HG02610 (cell line): Measurements from ENCODE around the gene VPS33A.
"Not testable (repeated sequence)": the region's sequence is repeated elsewhere in the genome, so short reads cannot be mapped to it uniquely, and the experiment has no call there.

Source experiments
- ATAC-seq: cut with Tn5 transposase; IDR thresholded peaks from one replicate; pipeline ENCODE4 v1.9.1; 2021; ENCODE audit warnings: mild to moderate bottlenecking, moderate library complexity; ENCODE audit not compliant: unreplicated experiment

The VPS33A gene

DNA sequence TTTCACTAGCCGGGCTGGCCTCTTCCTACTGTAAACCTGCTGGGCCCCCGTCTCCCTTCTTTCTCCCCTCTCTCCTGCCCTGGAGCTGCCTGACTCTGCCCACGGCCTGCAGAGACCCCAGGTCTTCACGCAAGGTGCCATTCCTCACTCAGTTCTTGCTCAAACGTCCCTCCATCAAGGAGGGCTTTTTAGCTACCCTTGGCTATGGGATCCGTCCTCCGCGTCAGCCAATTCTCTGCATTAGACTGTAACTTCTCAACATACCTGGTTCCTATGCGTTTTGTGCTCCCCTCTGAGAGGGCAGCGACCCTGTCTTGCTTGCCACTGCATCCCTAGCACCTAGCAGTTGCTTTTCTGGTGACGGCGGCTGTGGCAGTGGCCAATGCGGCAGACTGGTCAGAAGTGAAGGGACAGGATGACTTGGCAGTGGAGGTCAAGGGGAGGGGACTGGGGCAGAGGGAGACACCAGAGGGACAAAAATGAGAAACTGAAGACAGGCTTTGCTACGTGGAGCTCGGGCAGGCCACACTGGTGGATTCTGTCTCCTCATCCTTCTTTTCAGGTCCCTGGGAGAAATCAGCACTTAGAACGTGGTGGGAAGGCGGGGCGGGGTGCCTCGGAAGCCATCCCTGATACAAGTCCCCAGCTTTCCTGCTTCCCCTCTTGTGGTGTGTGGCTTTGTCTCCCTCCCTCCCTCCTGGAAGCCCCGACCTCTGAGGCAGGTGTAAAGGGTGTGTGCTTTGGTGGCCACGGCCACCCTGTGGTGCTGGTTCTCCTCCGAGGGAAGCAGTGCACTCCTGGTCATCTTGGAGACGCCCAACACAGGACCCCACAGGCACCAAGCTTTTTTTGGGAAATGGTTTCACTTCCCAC lies 61.0 kb downstream of the VPS33A start:
- no peak for ATAC-seq

DNA sequence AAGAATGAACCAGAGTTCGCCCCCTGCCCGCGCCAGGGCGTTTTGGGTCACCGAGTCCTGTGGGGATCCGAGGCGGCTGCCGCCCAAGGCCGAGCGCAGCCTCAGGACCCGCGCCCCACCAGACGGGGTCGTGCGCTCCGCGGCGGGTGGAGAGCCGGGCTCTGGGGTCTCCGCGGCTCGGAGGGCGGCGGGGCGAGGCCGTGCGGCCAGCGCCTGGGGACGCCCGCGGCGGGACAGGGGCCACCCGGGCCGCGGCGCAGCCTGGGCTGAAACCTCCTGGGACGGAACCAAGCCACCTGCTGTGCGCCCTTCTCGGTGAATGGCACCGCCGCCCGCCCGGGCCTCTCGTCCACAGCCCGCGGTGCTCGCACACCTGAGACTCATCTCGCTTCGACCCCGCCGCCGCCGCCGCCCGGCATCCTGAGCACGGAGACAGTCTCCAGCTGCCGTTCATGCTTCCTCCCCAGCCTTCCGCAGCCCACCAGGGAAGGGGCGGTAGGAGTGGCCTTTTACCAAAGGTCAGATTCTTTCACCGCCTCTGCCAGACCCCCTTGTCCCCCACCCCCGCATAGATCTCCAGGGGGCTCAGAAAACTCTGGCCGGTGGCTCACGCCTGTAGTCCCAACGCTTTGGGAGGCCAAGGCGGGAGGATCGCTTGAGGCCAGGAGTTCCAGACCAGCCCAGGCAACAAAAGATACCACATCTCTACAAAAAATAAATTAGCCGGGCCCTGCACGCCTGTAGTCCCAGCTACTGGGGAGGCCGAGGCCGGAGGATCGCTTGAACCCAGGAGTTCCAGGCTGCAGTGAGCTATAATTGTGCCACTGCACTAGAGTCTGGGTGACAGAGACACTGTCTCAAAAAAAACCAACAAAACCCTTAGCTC lies 61.9 kb downstream of the VPS33A start:
- no peak for ATAC-seq

DNA sequence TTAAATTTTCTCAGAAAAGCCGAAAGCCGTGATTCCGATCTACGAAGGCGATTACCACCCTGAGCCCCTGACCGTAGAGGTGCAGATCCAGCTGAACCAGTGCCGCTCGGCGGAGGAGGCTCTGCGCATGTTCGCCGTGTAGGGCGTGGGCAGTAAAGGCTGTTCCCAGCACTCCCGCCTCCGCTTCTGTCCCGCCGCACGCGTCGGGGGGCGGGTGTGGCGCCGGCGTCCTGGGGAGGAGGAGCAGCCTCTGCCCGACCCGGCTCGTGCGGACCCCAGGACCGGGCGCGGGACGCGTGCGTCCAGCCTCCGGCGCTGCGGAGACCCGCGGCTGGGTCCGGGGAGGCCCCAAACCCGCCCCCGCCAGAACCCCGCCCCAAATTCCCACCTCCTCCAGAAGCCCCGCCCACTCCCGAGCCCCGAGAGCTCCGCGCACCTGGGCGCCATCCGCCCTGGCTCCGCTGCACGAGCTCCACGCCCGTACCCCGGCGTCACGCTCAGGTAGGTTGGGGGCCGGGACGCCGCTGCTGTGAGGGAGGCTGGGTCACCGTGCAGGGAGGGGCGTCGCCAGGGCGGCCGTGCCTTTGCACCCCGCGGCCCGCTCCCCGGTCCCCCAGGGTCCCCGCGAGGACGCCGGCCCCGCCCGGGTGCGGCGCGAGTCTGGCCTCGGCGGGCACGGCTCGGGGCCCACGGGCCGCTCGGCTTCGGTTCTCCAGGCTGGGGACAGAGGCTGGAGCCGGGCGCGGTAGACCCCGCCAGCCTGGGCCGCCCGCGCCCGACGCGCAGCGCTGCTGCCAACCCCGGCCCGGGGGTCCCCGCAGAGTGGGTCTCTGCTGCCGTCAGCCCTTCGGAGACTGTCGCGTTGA lies 62.8 kb downstream of the VPS33A start, which contains the start of gene B3GNT4:
Gene B3GNT4, plus strand, starts transcription at position 409 of the 866 bp plus-strand sequence. CDS start 910 bp downstream, outside the sequence.
- ATAC-seq: no peak

DNA sequence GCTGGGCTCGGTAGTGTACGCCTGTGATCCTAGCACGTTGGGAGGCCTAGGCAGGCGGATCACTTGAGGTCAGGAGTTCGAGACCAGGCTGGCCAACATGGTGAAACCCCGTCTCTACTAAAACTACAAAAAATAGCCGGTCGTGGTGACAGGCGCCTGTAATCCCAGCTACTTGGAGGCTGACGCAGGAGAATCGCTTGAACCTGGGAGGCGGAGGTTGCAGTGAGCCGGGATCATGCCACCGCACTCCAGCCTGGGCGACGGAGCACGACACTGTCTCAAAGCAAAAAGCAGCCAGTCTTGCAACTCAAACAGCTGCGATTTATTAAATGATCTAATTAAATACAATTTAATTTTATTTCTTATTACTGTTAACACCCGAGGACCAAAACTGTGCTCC lies 63.5 kb downstream of the VPS33A start:
- ATAC-seq: not testable (repeated sequence)

DNA sequence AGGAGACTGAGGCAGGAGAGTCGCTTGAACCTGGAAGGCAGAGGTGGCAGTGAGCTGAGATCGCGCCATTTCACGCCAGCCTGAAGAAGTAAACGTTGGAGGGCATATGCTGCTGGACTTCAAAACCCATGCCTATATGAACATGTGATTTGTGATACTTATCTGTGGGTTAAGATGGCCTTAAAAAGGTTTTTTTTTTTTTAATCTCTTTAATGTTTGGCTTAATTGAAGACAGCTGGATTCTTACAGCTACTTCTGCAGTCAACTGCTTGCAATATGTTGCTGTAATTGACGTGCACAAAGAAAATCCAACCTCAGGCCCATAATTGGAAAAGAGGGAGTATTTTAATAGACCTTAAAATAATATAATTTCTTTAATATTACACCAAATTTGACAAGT lies 64.3 kb downstream of the VPS33A start:
- ATAC-seq: no peak

DNA sequence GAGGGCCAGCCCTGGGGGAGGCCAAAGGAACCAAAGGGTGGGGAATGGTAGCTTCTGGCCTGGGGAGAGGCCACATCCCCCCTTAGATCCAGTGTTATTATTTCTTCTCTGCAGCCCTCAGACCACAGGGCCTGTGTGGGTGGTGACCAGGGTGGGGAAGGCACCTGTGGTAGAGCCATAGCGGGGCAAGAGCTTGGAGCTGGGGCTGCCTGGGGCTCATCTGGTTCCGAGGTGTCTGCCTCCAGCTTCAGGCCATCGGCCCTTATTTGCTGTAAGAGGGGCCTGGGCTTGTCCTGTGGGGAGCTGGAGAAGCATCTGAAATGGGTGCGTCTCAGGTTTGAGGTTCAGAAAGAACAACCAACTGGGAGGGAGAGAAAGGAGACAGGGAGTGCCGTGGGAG lies 64.9 kb downstream of the VPS33A start:
- no peak for ATAC-seq

DNA sequence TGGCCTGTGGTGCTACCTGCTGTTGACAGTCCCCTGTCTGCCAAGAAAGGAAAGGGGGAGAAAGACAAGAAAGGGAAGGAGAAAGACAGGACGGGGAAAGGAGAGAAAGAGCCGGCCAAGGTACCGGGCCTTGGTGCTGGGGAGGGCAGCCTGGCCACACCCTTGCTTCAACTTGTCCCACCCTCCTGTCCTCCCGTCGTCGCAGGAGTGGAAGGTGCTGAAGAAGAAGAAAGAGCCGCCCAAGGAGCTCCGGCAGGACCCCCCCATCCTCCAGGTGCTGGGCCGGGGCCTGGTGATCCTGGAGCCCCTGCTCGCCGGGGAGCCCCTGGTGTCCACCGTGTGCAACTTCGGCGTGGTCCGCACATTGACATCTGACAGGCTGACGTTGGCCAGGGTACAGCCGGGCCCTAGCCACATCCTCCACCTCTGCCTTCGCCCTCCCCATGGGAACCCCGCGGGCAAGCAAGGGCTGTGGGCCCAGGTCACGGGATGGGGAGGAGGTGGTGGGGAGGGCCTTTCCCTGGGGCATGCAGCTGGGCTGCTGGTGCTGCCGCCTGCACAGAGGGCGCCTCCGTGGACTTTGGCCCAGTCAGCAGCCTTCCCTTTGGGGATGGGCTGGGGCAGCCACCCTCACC lies 65.6 kb downstream of the VPS33A start:
- ATAC-seq: no peak

DNA sequence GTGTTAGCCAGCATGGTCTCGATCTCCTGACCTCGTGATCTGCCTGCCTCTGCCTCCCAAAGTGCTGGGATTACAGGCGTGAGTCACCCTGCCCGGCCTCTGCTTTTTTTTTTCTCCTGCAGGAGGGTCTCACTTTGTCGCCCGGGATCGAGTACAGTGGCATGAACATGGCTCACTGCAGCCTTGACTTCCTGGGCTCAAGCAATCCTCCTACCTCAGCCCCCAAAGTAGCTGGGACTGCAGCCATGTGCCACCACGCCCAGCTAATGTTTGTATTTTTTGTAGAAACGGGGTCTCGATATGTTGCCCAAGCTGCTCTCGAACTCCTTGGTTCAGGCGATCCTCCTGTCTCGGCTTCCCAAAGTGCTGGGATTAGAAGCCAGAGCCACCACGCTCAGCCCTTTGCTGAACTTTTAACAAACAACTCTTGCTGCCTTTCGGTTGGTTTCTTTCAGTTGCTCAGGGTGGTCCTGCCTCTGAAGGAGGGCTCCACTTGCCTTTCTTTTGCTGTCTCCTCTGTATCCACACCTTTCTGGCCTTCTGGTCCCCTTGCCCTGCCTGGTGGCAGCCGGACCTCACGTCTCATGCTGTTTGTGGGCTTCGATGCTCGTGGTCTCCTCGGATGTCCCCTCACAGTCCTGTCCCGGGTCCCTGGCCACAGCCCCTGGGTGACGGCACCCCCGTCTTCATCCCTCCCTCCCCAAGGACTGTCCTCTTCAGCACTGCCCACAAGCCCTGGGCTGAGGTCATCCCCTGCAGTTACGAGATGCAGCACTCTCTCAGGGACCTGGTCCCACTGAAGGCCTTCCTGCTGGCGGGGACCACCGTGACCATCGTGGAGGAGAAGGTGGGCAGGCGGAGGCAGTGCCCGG lies 66.6 kb downstream of the VPS33A start:
- ATAC-seq: no peak

DNA sequence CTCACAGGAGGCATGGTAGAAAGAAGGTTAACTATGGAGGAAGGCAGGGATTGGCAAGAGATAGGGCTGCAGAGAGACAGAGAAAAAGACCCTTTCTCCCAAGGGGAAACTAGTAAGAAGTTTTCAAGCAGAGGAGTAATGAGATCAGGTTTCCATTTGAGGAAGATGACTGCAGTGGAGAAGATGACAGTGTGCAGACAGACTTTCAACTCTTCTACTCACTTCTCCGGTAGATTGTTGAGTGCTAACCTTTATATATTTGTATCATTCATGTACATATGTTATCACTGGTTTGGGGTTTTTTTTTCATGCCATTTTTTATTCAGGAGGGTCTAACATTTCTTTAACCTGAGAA lies 68.7 kb downstream of the VPS33A start:
- ATAC-seq: no peak

DNA sequence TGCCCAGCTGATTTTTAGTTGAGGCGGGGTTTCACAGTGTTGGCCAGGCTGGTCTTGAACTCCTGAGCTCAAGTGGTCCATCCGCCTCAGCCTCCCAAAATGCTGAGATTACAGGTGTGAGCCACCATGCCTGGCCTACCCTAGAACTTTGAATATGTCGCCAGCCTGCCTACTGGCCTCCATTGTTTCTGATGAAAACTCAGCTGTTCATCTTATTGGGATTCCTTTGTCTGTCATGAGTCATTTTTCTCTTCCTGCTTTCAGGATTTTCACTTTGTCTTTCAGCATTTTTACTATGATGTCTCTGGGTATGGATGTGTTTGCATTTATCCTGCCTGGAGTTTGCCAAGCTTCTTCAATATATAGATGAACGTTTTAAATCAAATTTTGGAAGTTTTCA lies 70.9 kb downstream of the VPS33A start:
- ATAC-seq: no peak

DNA sequence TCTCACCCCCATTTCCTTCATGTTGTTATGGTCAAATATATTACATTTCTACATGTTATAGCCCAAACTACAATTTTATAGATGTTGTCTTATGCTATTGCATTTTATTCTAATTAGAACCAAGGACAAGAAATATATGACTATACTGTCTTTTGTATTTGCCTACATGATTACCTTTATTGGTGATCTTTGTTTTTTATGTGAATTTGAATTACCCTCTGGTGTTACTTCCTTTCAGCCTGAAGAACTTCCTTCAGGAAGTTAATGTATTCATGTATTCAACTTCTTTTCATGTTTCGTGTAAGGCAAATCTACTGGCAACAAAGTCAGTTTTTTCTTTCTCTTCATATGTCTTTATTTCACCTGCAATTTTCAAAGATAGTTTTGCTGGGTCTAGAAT lies 71.5 kb downstream of the VPS33A start:
- no peak for ATAC-seq

DNA sequence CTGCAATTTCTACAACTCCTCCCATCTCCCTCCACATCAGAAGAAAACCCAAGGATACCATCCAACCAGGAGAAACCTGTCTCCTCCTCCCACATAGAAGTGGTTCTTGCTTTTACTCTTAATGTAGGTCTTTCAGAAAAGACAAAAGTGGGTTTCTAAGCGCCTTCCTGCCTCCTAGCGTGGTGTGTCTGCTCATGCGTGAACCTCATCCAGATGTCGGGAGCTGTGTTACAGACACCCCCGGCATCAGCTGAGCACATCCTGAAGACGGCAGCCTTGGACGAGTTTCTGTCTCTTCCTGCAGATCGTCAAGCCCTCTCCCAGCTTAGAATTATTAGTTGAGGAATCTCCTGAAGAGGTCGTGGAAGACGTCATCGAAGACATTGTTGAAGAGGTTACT lies 73.9 kb downstream of the VPS33A start:
- no peak for ATAC-seq

DNA sequence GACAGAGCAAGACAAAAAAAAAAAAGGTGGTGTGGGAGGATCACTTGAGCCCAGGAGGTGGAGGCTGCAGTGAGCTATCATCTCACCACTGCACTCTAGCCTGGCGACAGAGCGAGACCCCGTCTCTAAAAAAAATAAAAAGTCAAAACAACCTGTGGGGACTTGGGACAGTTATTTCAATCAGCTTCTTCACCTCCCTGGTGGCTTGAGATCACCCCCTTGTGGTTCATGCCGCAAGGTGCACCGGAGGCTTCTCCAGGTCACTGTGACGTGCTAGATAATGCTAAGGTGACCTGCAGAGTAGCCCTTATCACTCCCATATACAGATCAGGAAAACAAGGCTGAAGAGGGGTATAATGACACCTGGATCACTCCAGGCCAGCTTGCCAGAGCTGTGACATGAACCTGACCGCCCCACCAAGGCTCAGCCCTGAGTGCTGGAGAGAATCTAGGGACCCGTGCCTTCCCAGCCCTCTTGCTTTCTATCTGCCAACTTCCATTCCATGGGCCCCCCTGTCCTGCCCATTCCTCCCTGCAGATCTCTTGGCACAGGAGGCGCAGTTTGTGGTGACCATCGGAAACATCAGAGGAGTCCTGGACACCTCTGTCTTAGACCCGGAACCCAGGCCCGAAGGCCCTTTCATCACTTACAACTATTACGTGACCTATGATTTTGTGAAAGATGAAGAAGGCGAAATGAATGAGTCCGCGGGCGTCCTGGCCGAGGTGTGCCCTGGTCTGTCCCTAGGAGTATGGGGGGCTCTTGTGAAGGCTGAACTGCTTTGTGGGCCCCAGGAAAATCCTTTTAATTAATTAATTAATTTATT lies 75.2 kb downstream of the VPS33A start:
- ATAC-seq: peak; percentile 45

DNA sequence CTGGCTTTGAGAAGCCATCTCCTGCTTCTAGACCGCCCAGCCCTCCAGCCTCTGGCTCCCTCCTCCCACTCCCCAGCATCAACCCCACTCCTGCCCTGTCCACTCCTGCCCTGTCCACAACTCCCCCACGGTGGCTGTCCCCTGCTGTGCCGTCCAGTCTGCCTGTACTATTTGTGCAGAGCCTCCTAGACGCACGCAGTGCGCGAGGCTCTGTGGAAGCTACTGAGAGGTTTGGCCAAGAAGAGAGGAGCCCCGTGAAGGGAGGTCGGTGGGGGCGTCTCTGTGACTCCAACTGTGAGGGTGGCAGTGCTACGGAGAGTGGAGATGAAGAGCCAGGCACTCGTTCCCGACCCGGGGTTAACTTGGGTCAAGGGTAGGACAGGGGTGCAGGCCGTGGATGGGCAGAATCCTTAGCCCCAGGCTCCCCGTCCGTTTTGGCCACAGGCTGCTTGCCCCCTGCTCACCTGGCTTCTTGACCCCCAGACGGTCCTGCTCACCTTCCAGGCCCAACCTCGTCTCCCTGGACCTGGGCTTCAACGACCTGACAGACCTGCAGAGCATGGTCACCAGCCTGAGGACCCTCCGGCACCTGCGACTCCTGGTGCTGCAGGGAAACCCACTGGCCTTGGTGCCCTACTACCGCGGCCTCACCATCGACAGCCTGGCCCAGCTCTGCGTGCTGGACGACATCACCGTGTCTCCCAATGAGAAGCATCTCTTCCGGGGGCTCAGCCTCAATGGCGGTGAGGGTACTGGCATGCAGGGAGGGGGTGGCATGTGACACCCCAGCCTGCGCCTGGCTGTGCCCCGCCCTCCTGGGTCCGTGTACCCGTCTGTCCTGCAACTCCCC lies 76.4 kb downstream of the VPS33A start:
- no peak for ATAC-seq

DNA sequence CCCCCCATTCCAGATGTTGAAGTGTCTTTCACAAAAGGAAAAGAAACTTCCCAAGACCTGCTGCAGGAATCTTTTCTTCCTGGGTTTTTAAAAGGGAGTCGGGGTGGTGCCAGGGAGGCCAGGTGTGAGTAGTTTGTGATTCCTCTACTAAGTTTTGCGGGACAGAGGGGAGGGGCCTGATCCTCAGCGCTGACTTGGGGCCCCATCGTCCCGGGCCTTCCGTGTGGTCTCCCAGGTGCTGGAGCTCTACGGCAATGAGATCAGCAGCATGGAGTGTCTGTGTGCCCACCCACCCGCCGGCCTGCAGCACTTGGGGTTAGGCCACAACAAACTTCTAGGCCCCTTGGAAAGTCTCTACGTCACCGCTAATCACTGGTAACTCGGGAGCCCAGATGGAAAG lies 78.8 kb downstream of the VPS33A start:
- ATAC-seq: no peak

DNA sequence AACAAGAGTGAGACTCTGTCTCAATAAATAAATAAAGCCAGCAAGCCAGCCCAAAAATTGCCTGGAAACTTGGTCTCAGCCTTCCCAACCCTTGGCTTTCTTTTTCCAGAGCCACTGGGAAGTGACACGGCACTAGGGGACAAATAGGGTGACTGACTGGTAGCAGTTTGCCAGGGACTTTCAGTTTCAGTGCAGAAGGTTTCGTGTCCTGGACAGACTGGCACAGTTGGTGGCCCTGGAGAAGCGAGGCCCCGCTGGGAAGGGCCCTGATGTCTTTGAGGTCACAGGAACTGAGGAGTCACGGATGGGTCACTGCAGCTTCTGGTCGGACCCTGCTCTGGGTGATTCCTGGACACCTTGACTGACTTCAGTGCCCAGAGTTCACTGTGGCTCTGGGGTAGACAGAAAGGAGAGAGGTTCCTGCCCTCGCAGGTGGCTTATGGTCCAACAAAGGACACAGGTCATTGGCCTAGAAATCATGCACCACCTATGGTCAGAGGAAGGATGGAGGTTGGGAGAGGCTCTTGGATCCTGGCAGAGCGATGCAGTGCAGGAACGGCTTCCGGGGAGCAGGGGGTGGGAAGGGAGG lies 80.7 kb downstream of the VPS33A start:
- ATAC-seq: no peak

DNA sequence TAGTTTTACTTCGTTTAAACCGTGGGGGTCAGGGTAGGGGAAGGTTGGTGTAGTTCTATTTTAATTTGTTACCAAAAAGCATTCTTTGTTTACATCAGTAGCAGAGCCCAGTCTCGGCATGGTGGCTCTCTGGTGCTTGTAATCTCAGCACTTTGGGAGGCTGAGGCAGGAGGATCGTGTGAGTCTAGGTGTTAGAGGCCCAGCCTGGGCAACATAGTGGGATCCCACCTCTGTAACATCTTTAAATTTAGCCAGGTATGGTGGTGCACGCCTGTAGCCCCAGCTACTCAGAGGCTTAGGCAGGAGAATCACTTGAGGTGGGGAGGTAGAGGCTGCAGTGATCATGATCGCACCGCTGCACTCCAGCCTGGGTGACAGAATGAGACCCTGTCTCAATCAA lies 81.2 kb downstream of the VPS33A start:
- ATAC-seq: no peak
